Measurements from ENCODE around the gene SYNPO. TPM values are rescaled to one million over a fixed set of nuclear protein-coding genes. Genes with fewer than 3 reads are reported as not detected.
A peak's percentile ranks its signal among the peaks of the same experiment; 100 is the strongest.

The SYNPO gene
- total RNA-seq, 1 donor from 2014 or later = 715 TPM

GRCh38 chr5:150690760-150691159 is 50.3 kb downstream of the SYNPO start:
- no peak overlapping the region for H3K4me3 ChIP-seq
- intact Hi-C loops (cut with micrococcal nuclease) = no loop called here
- no peak for DNase-seq

GRCh38 chr5:150692276-150692675 is 51.8 kb downstream of the SYNPO start:
- no peaks in the 10 kb centered on the region for H3K27me3 ChIP-seq (ENCODE audit: low read depth)
- DNase-seq = no peak

More at GRCh38 chr5:150690760-150691159, 50.3 kb downstream of the SYNPO start:
- H3K27ac ChIP-seq (replicated peaks) = no peak overlapping the region
- no peaks in the 10 kb centered on the region for H3K27me3 ChIP-seq (ENCODE audit: low read depth)
- TF ChIP-seq, protein P1, sequence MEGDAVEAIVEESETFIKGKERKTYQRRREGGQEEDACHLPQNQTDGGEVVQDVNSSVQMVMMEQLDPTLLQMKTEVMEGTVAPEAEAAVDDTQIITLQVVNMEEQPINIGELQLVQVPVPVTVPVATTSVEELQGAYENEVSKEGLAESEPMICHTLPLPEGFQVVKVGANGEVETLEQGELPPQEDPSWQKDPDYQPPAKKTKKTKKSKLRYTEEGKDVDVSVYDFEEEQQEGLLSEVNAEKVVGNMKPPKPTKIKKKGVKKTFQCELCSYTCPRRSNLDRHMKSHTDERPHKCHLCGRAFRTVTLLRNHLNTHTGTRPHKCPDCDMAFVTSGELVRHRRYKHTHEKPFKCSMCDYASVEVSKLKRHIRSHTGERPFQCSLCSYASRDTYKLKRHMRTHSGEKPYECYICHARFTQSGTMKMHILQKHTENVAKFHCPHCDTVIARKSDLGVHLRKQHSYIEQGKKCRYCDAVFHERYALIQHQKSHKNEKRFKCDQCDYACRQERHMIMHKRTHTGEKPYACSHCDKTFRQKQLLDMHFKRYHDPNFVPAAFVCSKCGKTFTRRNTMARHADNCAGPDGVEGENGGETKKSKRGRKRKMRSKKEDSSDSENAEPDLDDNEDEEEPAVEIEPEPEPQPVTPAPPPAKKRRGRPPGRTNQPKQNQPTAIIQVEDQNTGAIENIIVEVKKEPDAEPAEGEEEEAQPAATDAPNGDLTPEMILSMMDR (IDR thresholded peaks at IDR 0.05; ENCODE audit: borderline replicate concordance) = no peak
- H3K4me1 ChIP-seq = no peaks in the 10 kb centered on the region
- H3K9me3 ChIP-seq (replicated peaks) = no peaks in the 10 kb centered on the region
- H3K36me3 ChIP-seq = peaks cover 70% of the 10 kb centered on the region

GRCh38 chr5:150694612-150695011 is 54.2 kb downstream of the SYNPO start:
- intact Hi-C loops (cut with micrococcal nuclease) = no loop called here
- Histone ChIP-seq H3K36me3 (peaks cover 94% of the 10 kb centered on the region), H3K27ac (replicated peaks) (no peak overlapping the region), H3K9me3 (replicated peaks) (no peaks in the 10 kb centered on the region), H3K27me3 (ENCODE audit: low read depth) (no peaks in the 10 kb centered on the region), H3K4me3 (no peak overlapping the region), H3K4me1 (peaks cover 10% of the 10 kb centered on the region)
- TF ChIP-seq, protein P1 (IDR thresholded peaks at IDR 0.05; ENCODE audit: borderline replicate concordance) = no peak
- no peak for DNase-seq

More at GRCh38 chr5:150692276-150692675, 51.8 kb downstream of the SYNPO start:
- TF ChIP-seq, protein P1 (IDR thresholded peaks at IDR 0.05; ENCODE audit: borderline replicate concordance) = no peak
- no peaks in the 10 kb centered on the region for H3K9me3 ChIP-seq (replicated peaks)
- intact Hi-C loops (cut with micrococcal nuclease) = no loop called here
- no peak overlapping the region for H3K4me3 ChIP-seq
- peaks cover 85% of the 10 kb centered on the region for H3K36me3 ChIP-seq
- H3K27ac ChIP-seq (replicated peaks) = no peak overlapping the region
- no peaks in the 10 kb centered on the region for H3K4me1 ChIP-seq

- Histone ChIP-seq H3K4me3 (peak overlapping the region; percentile 94), H3K9me3 (replicated peaks) (no peaks in the 10 kb centered on the region), H3K36me3 (peaks cover 38% of the 10 kb centered on the region), H3K27me3 (ENCODE audit: low read depth) (no peaks in the 10 kb centered on the region), H3K4me1 (peaks cover 30% of the 10 kb centered on the region), H3K27ac (replicated peaks) (peak overlapping the region; percentile 97)
- TF ChIP-seq, protein P1 (IDR thresholded peaks at IDR 0.05; ENCODE audit: borderline replicate concordance) = no peak
- no peak for DNase-seq
- intact Hi-C loops (cut with micrococcal nuclease) = loop anchor here (10.0 kb wide), 1 partner anchor 135 kb away; no protein-coding TSS in a partner anchor
Measured at GRCh38 chr5:150700246-150700593, 59.8 kb downstream of the SYNPO start.

GRCh38 chr5:150700594-150701377 is 60.3 kb downstream of the SYNPO start, which contains the start of gene RBM22:
Gene RBM22, minus strand, starts transcription at chr5:150701062. Its CDS starts 77 bp downstream, at chr5:150700985.
- peak; percentile 95 for DNase-seq
- H3K36me3 ChIP-seq = peaks cover 32% of the 10 kb centered on the region
- intact Hi-C loops (cut with micrococcal nuclease) = loop anchor here (10.0 kb wide), 1 partner anchor 136 kb away; no protein-coding TSS in a partner anchor
- peak within 1 kb of the TSS; percentile 97 for H3K27ac ChIP-seq (replicated peaks)
- H3K27me3 ChIP-seq (ENCODE audit: low read depth) = no peaks in the 10 kb centered on the region
- peak within 1 kb of the TSS; percentile 94 for H3K4me3 ChIP-seq
- TF ChIP-seq, protein P1 (IDR thresholded peaks at IDR 0.05; ENCODE audit: borderline replicate concordance) = peak; percentile 72
- H3K9me3 ChIP-seq (replicated peaks) = no peaks in the 10 kb centered on the region
- H3K4me1 ChIP-seq = peaks cover 30% of the 10 kb centered on the region

Measured in left ventricle myocardium inferior (tissue), 1 donor.